K562 (cell line): ENCODE measurements around the gene PROM2. TPM values are rescaled to one million over a fixed set of nuclear protein-coding genes. Genes with fewer than 3 reads are reported as not detected.

ENCODE experiments used
- ATAC-seq: fragments of 200-7000 bp; cut with Tn5 transposase; 3 replicates; pipeline ENCODE4 v1.9.1; 2020; ENCODE audit warnings: moderate library complexity
- BruUV-seq: library from RNA; stranded (reverse); fragments of 400-500 nt; replicated peaks from 2 replicates; lab custom pipeline; 2021; lab: Mats Ljungman, UMichigan
- CTCF ChIA-PET: fragments of 300-600 bp; formaldehyde crosslinking; extraction: SDS; loops from one replicate; lab custom pipeline; 2021; ENCODE audit warnings: low intra/inter-chr PET ratio; lab: Yijun Ruan, JAX
- POLR2A ChIA-PET: fragments of 300-600, 350-650 bp; sonication (Branson Sonifier 250); formaldehyde crosslinking; extraction: SDS; loops from one replicate; lab custom pipeline; 2021; ENCODE audit warnings: antibody characterized with exemption, inconsistent platforms; lab: Yijun Ruan, JAX
- DNase-seq, 4 experiments: peaks; one replicate each; pipeline versions ENCODE4 v3.0.0 to v3.0.0-alpha.2; 2011 to 2018; ENCODE audit warnings: low spot score in 3 of 4, mixed read lengths in 3 of 4; ENCODE audit errors: extremely low read depth in 1 of 4
- FAIRE-seq: peaks from 2 replicates; lab custom pipeline; 2011; peaks lifted over from hg19 to GRCh38; lab: Jason Lieb, UNC
- H2AFZ ChIP-seq: 2 replicates; pipeline ENCODE4 v1.6.0; 2011; ENCODE audit warnings: low read depth, low read length, control low read depth, inconsistent platforms
- H3K27ac ChIP-seq: fragments of 200-600 bp; 3 replicates; pipeline ENCODE4 v1.8.0; 2011; ENCODE audit warnings: low read depth, mild to moderate bottlenecking, control low read depth, inconsistent platforms, low read length, moderate library complexity, mixed read lengths; ENCODE audit errors: extremely low read depth
- H3K27me3 ChIP-seq, 2 experiments: fragments of 300-600 bp in 1 of 2; 2 replicates in 1 of 2; 3 replicates in 1 of 2; pipeline versions ENCODE4 v1.6.0 to v1.8.0; 2011; ENCODE audit warnings: inconsistent platforms in 2 of 2, low read length in 2 of 2, mild to moderate bottlenecking in 1 of 2, mixed read lengths in 1 of 2, moderate library complexity in 1 of 2; ENCODE audit not compliant: control insufficient read depth in 2 of 2, insufficient read depth in 2 of 2
- H3K36me3 ChIP-seq: fragments of 300-600 bp; 3 replicates; pipeline ENCODE4 v1.8.0; 2011; ENCODE audit warnings: mild to moderate bottlenecking, low read length, inconsistent platforms; ENCODE audit not compliant: control insufficient read depth, insufficient read depth
- H3K4me1 ChIP-seq, 2 experiments: fragments of 200-600 bp in 1 of 2; replicated peaks in 1 of 2; 2 replicates in 1 of 2; 3 replicates in 1 of 2; pipeline versions ENCODE4 v1.5.1 to v1.8.0; 2011; ENCODE audit warnings: inconsistent platforms in 2 of 2, low read length in 2 of 2, mild to moderate bottlenecking in 1 of 2, mixed read lengths in 1 of 2, moderate library complexity in 1 of 2; ENCODE audit not compliant: control insufficient read depth in 2 of 2, insufficient read depth in 2 of 2
- H3K4me2 ChIP-seq: 2 replicates; pipeline ENCODE4 v1.6.1; 2011; ENCODE audit warnings: low read length, control low read depth, inconsistent platforms, mixed read lengths; ENCODE audit not compliant: insufficient read depth
- H3K4me3 ChIP-seq: fragments of 200-600 bp; sonication (generic), shearing (Covaris generic); 2 replicates; pipeline ENCODE4 v1.5.1; 2016; ENCODE audit warnings: control low read depth, inconsistent platforms
- H3K79me2 ChIP-seq: fragments of 200-600 bp; 3 replicates; pipeline ENCODE4 v1.8.0; 2011; ENCODE audit warnings: low read length, inconsistent platforms; ENCODE audit not compliant: control insufficient read depth, insufficient read depth
- H3K9ac ChIP-seq, 2 experiments: 2 replicates each; pipeline versions ENCODE4 v1.6.0 to v1.6.1; 2011; ENCODE audit warnings: low read depth in 2 of 2, low read length in 2 of 2, control low read depth in 1 of 2, inconsistent platforms in 1 of 2, mild to moderate bottlenecking in 1 of 2, mixed read lengths in 1 of 2; ENCODE audit not compliant: insufficient read depth in 1 of 2
- H3K9me1 ChIP-seq: one replicate; pipeline ENCODE4 v1.6.0; 2011; ENCODE audit warnings: inconsistent platforms, mild to moderate bottlenecking, low read length, moderate library complexity; ENCODE audit not compliant: control insufficient read depth, insufficient read depth
- H3K9me3 ChIP-seq: replicated peaks from 2 replicates; pipeline ENCODE4 v1.5.1; 2011; ENCODE audit warnings: low read depth, low read length, inconsistent platforms; ENCODE audit not compliant: control insufficient read depth, insufficient read depth
- H4K20me1 ChIP-seq: replicated peaks from 2 replicates; pipeline ENCODE4 v1.6.1; 2011; ENCODE audit warnings: low read length, inconsistent platforms, mixed read lengths; ENCODE audit not compliant: control insufficient read depth, insufficient read depth
- ARID1B ChIP-seq: fragments of 450-650 bp; IDR thresholded peaks from 2 replicates; pipeline ENCODE4 v1.6.1; 2016; ENCODE audit warnings: antibody characterized with exemption, mild to moderate bottlenecking, inconsistent platforms
- CAMTA2 ChIP-seq: fragments of 250-450 bp; sonication (Bioruptor Pico); conservative IDR thresholded peaks from 2 replicates; pipeline ENCODE4 v1.5.1; 2022
- CBX1 ChIP-seq: sonication (generic); IDR thresholded peaks from 2 replicates; pipeline ENCODE4 v1.6.1; 2016; ENCODE audit warnings: antibody characterized with exemption, low read depth, mild to moderate bottlenecking
- CBX2 ChIP-seq: fragments of 200-600 bp; sonication (generic); IDR thresholded peaks from one replicate; pipeline ENCODE4 v1.6.1; 2012; ENCODE audit warnings: mild to moderate bottlenecking, low read length, inconsistent platforms; ENCODE audit not compliant: insufficient read depth, poor library complexity, severe bottlenecking
- CEBPB ChIP-seq: fragments of 450-650 bp; IDR thresholded peaks from 2 replicates; pipeline ENCODE4 v1.6.1; 2016; ENCODE audit warnings: missing genetic modification characterization, missing compliant biosample characterization
- CEBPZ ChIP-seq: fragments of 150-350 bp; IDR thresholded peaks from 2 replicates; pipeline ENCODE4 v1.6.1; 2014; ENCODE audit warnings: low read depth, mild to moderate bottlenecking, low read length, borderline replicate concordance
- FOXM1 ChIP-seq, 2 experiments: fragments of 450-650 bp in 1 of 2; sonication (generic) in 1 of 2; formaldehyde crosslinking in 1 of 2; IDR thresholded peaks; 2 replicates each; pipeline versions ENCODE4 v1.6.1 to v1.9.0; 2017 to 2022; ENCODE audit warnings: low read depth in 2 of 2, mild to moderate bottlenecking in 2 of 2, missing genetic modification reagents in 1 of 2, moderate library complexity in 1 of 2
- HDAC1 ChIP-seq, 2 experiments: fragments of 450-650 bp; IDR thresholded peaks; 2 replicates each; pipeline ENCODE4 v1.6.1; 2016 to 2017; ENCODE audit warnings: inconsistent platforms in 1 of 2, mild to moderate bottlenecking in 1 of 2, moderate library complexity in 1 of 2
- HOMEZ ChIP-seq: fragments of 250-450 bp; sonication (Bioruptor Pico); IDR thresholded peaks from 2 replicates; pipeline ENCODE4 v1.4.0; 2020; ENCODE audit warnings: mild to moderate bottlenecking, moderate library complexity
- ILK ChIP-seq: fragments of 450-650 bp; IDR thresholded peaks from 2 replicates; pipeline ENCODE4 v1.6.1; 2016; ENCODE audit warnings: missing genetic modification characterization, low read depth, mild to moderate bottlenecking, missing compliant biosample characterization, moderate library complexity, borderline replicate concordance
- MBD2 ChIP-seq: sonication (generic); IDR thresholded peaks from 2 replicates; pipeline ENCODE4 v1.6.1; 2016; ENCODE audit warnings: low read depth, borderline replicate concordance
- POLR2AphosphoS5 ChIP-seq: IDR thresholded peaks from 2 replicates; pipeline ENCODE4 v1.6.1; 2011; ENCODE audit warnings: mild to moderate bottlenecking, low read depth, low read length, moderate library complexity; ENCODE audit not compliant: control insufficient read depth, insufficient read depth
- SIN3B ChIP-seq: fragments of 450-650 bp; IDR thresholded peaks from 2 replicates; pipeline ENCODE4 v1.6.1; 2017; ENCODE audit warnings: low read depth, mild to moderate bottlenecking, moderate library complexity
- SMAD4 ChIP-seq: fragments of 250-450 bp; sonication (Bioruptor Pico); conservative IDR thresholded peaks from 2 replicates; pipeline ENCODE4 v1.8.0; 2021; ENCODE audit warnings: inconsistent platforms, mild to moderate bottlenecking, moderate library complexity
- TCF3 ChIP-seq: sonication (generic); formaldehyde crosslinking; IDR thresholded peaks from 2 replicates; pipeline ENCODE4 v1.4.0; 2020; ENCODE audit warnings: mild to moderate bottlenecking, missing genetic modification reagents
- TCF7L2 ChIP-seq: fragments of 150-350 bp; IDR thresholded peaks from 2 replicates; pipeline ENCODE4 v1.6.1; 2016; ENCODE audit warnings: low read depth, mild to moderate bottlenecking, low read length, moderate library complexity
- USF2 ChIP-seq: sonication (generic); formaldehyde crosslinking; IDR thresholded peaks from 2 replicates; pipeline ENCODE4 v1.5.0; 2020; ENCODE audit warnings: missing genetic modification reagents
- ZNF124 ChIP-seq: sonication (generic); formaldehyde crosslinking; IDR thresholded peaks from 2 replicates; pipeline ENCODE4 v1.8.1; 2022; ENCODE audit warnings: missing genetic modification reagents
- ZNF668 ChIP-seq: fragments of 250-450 bp; sonication (Bioruptor Pico); IDR thresholded peaks from 2 replicates; pipeline ENCODE4 v1.8.0; 2022; ENCODE audit warnings: mild to moderate bottlenecking, inconsistent platforms
- WGBS: fragments of 100-300 bp; shearing (Covaris generic); methylation state at CpG from one replicate; pipeline ENCODE4 v1.1.6; 2016; ENCODE audit warnings: low coverage, mixed read lengths; ENCODE audit not compliant: insufficient coverage; ENCODE audit errors: missing lambda C conversion rate; 5-methylcytosine and 5-hydroxymethylcytosine counted together
- in situ Hi-C: fragments of 300-500 bp; cut with MboI; formaldehyde crosslinking; loops from 4 replicates; pipeline ENCODE4 v1.15.0; 2018; ENCODE audit warnings: inconsistent platforms, mixed read lengths
- intact Hi-C: fragments of 100-400 bp; cut with micrococcal nuclease; formaldehyde crosslinking; loops from 2 replicates; pipeline ENCODE4 v1.14.2; 2022
- polyA plus RNA-seq, 8 experiments: library from polyadenylated mRNA; depleted of rRNA in 4 of 8; stranded (reverse) in 5 of 8; unstranded in 3 of 8; fragments of >200 nt; fragmentation: Nextera tagmentation in 2 of 8; fragmentation: Illumina TruSeq in 1 of 8; extraction: Ambion mirVana in 2 of 8; extraction: Trizol in 1 of 8; gene quantifications; 2 replicates each; pipeline versions ENCODE4 v1.2.1 to v1.2.3, GENCODE V29; 2011 to 2014; ENCODE audit warnings: inconsistent platforms in 1 of 8, missing spikeins in 1 of 8
- total RNA-seq, 7 experiments: library from RNA; depleted of rRNA in 6 of 7; stranded (reverse); fragments of >200 nt in 6 of 7; fragmentation: Illumina TruSeq in 2 of 7; extraction: Trizol in 2 of 7; gene quantifications; 2 replicates each; pipeline versions ENCODE4 v1.2.1 to v1.2.3, GENCODE V29; 2011 to 2021; ENCODE audit warnings: low replicate concordance in 1 of 7

Gene PROM2
- total and polyA plus RNA-seq, 9 of the 15 experiments (the other 6 are each of a cell fraction or from before 2014, with no cell fraction given): not detected

GRCh38 chr2:95282458-95282857 is 8.2 kb downstream of the PROM2 start:
- WGBS: 0% methylated on average over 3 of the region's 3 CpGs
- in situ Hi-C loops (no loop called here), intact Hi-C loops (no loop called here)
- ChIA-PET POLR2A (no interaction called here), CTCF (no interaction called here)
- FAIRE-seq (no peak), ATAC-seq (no peak), DNase-seq (no peak)
- peaks cover 0 to 16% of the 10 kb centered on the region in 2 experiments; a peak in 1 of 5 replicates for H3K27me3 ChIP-seq
- H3K9me1 ChIP-seq: no peaks in the 10 kb centered on the region
- H3K36me3 ChIP-seq: no peaks in the 10 kb centered on the region
- H2AFZ ChIP-seq: no peak overlapping the region
- BruUV-seq: no TSS peak
- no peaks in the 10 kb centered on the region for H3K79me2 ChIP-seq
- H4K20me1 ChIP-seq: no peaks in the 10 kb centered on the region
- H3K9me3 ChIP-seq: no peaks in the 10 kb centered on the region
- no peak overlapping the region for H3K27ac ChIP-seq
- peaks cover 0 to 7% of the 10 kb centered on the region in 2 experiments; a peak in 2 of 5 replicates for H3K4me1 ChIP-seq
- no peak overlapping the region for H3K4me2 ChIP-seq
- H3K4me3 ChIP-seq: no peak overlapping the region
- H3K9ac ChIP-seq: no peak overlapping the region
- TF ChIP-seq CAMTA2 (CRISPR knock-in tag) (no peak), CEBPZ (no peak), SIN3B (no peak), USF2 (CRISPR knock-in tag) (no peak), ILK (no peak), HOMEZ (no peak), TCF3 (CRISPR knock-in tag) (no peak), CEBPB (tag) (no peak), ZNF668 (no peak), TCF7L2 (no peak), CBX1 (no peak), ZNF124 (CRISPR knock-in tag) (no peak), SMAD4 (CRISPR knock-in tag) (no peak), HDAC1 (IDR thresholded peaks at IDR 0.05) (no peak), CBX2 (no peak), POLR2AphosphoS5 (no peak), MBD2 (no peak), ARID1B (no peak), FOXM1 (IDR thresholded peaks at IDR 0.05; ENCODE audit: low read depth) (no peak), FOXM1 (CRISPR knock-in tag; IDR thresholded peaks at IDR 0.05; ENCODE audit: low read depth) (no peak)
